HCT116 (cell line): Measurements from ENCODE around the gene RANBP10.

Source experiments
- EGR1 ChIP-seq: IDR thresholded peaks from 2 replicates; pipeline ENCODE4 v1.6.1; 2012; ENCODE audit warnings: low read depth
- EZH2 ChIP-seq: fragments of 200-600 bp; sonication (generic); IDR thresholded peaks from 2 replicates; pipeline ENCODE4 v1.6.1; 2017; ENCODE audit warnings: antibody characterized with exemption, mixed run types
- EZH2phosphoT487 ChIP-seq: fragments of 200-600 bp; IDR thresholded peaks from 2 replicates; pipeline ENCODE4 v1.6.1; 2018; ENCODE audit warnings: antibody characterized with exemption, borderline replicate concordance
- FOSL1 ChIP-seq: IDR thresholded peaks from 2 replicates; pipeline ENCODE4 v1.6.1; 2012; ENCODE audit warnings: low read depth
- POLR2A ChIP-seq: IDR thresholded peaks from 2 replicates; pipeline ENCODE4 v1.7.0; 2011; ENCODE audit warnings: borderline replicate concordance; ENCODE audit not compliant: insufficient read depth, insufficient read length; ENCODE audit errors: extremely low read depth
- POLR2AphosphoS5 ChIP-seq: IDR thresholded peaks from 2 replicates; pipeline ENCODE4 v1.6.1; 2011; ENCODE audit warnings: mild to moderate bottlenecking, low read depth, low read length, moderate library complexity
- YY1 ChIP-seq: IDR thresholded peaks from 2 replicates; pipeline ENCODE4 v1.6.1; 2011; ENCODE audit warnings: low read length, low read depth, moderate library complexity, mild to moderate bottlenecking; ENCODE audit not compliant: insufficient replicate concordance; ENCODE audit errors: extremely low read depth
- TF ChIP-seq, protein P1 (sequence below), 3 experiments: fragments of 200-600 bp in 1 of 3; sonication (generic) in 1 of 3; IDR thresholded peaks in 2 of 3; conservative IDR thresholded peaks in 1 of 3; 2 replicates each; pipeline ENCODE4 v1.5.1; 2012 to 2017; ENCODE audit warnings: low read depth in 2 of 3, low read length in 2 of 3, antibody characterized with exemption in 1 of 3, borderline replicate concordance in 1 of 3, control low read depth in 1 of 3, mild to moderate bottlenecking in 1 of 3, mixed read lengths in 1 of 3, mixed run types in 1 of 3, moderate library complexity in 1 of 3; ENCODE audit not compliant: insufficient read depth in 1 of 3
- TF ChIP-seq, protein P2 (sequence below): IDR thresholded peaks from 2 replicates; pipeline ENCODE4 v1.6.1; 2012
- TF ChIP-seq, protein P3 (sequence below): IDR thresholded peaks from 2 replicates; pipeline ENCODE4 v1.6.1; 2012; ENCODE audit warnings: low read depth

DNA sequence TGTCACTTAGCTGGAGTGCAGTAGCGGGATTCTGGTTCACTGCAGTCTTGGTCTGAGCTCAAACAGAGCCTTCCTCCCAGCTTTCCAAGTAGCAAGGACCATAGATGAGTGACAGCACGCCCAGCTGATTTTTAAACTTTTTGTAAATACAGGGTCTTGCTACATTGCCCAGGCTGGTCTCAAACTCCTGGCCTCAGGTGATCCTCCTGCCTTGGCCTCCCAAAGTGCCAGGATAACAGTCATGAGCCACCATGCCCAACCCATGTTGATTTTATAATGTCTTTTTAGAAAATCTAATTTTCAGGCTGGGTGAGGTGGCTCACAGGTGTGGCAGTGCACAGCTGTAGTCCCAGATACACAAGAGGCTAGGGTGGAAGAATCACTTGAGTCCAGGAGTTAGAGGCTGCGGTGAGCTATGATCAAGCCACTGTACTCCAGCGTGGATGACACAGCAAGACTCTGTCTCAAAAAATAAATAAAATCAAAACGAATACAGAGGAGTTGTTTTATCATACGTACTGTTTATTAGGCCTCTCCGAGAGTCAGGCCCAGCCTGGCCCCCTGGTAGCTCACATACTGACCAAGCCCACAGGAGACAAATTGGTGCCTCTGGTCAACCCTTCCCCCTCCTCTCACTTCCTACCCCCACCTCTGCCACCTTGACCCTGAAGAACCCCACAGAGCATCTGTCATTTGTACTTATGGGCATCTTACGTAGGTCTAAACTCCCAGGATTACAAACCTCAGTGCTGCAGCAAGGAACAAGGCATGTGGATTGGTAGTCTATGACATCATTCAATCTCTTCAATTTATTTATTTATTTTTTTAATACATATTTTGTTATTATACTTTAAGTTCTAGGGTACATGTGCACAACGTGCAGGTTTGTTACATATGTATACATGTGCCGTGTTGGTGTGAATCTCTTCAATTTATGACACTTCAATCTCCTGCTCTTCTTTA lies 126.1 kb downstream of the RANBP10 start:
- TF ChIP-seq, protein P1, sequence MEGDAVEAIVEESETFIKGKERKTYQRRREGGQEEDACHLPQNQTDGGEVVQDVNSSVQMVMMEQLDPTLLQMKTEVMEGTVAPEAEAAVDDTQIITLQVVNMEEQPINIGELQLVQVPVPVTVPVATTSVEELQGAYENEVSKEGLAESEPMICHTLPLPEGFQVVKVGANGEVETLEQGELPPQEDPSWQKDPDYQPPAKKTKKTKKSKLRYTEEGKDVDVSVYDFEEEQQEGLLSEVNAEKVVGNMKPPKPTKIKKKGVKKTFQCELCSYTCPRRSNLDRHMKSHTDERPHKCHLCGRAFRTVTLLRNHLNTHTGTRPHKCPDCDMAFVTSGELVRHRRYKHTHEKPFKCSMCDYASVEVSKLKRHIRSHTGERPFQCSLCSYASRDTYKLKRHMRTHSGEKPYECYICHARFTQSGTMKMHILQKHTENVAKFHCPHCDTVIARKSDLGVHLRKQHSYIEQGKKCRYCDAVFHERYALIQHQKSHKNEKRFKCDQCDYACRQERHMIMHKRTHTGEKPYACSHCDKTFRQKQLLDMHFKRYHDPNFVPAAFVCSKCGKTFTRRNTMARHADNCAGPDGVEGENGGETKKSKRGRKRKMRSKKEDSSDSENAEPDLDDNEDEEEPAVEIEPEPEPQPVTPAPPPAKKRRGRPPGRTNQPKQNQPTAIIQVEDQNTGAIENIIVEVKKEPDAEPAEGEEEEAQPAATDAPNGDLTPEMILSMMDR (IDR thresholded peaks at IDR 0.05 in 2 of 3, conservative IDR thresholded peaks at IDR 0.05 in 1 of 3; ENCODE audit: borderline replicate concordance in 1 of 3, insufficient read depth in 1 of 3, low read depth in 2 of 3, low read length in 2 of 3): no peak
- TF ChIP-seq EZH2: no peak
- TF ChIP-seq, protein P2, sequence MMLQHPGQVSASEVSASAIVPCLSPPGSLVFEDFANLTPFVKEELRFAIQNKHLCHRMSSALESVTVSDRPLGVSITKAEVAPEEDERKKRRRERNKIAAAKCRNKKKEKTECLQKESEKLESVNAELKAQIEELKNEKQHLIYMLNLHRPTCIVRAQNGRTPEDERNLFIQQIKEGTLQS: no peak
- TF ChIP-seq YY1: no peak
- TF ChIP-seq, protein P3, sequence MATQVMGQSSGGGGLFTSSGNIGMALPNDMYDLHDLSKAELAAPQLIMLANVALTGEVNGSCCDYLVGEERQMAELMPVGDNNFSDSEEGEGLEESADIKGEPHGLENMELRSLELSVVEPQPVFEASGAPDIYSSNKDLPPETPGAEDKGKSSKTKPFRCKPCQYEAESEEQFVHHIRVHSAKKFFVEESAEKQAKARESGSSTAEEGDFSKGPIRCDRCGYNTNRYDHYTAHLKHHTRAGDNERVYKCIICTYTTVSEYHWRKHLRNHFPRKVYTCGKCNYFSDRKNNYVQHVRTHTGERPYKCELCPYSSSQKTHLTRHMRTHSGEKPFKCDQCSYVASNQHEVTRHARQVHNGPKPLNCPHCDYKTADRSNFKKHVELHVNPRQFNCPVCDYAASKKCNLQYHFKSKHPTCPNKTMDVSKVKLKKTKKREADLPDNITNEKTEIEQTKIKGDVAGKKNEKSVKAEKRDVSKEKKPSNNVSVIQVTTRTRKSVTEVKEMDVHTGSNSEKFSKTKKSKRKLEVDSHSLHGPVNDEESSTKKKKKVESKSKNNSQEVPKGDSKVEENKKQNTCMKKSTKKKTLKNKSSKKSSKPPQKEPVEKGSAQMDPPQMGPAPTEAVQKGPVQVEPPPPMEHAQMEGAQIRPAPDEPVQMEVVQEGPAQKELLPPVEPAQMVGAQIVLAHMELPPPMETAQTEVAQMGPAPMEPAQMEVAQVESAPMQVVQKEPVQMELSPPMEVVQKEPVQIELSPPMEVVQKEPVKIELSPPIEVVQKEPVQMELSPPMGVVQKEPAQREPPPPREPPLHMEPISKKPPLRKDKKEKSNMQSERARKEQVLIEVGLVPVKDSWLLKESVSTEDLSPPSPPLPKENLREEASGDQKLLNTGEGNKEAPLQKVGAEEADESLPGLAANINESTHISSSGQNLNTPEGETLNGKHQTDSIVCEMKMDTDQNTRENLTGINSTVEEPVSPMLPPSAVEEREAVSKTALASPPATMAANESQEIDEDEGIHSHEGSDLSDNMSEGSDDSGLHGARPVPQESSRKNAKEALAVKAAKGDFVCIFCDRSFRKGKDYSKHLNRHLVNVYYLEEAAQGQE: no peak
- TF ChIP-seq FOSL1: no peak
- TF ChIP-seq EZH2phosphoT487: no peak
- TF ChIP-seq EGR1: no peak
- no peak for TF ChIP-seq POLR2AphosphoS5
- no peak for TF ChIP-seq POLR2A
